Neural cell (in vitro differentiated cells): Measurements from ENCODE around the gene VWC2. TPM values are rescaled to one million over a fixed set of nuclear protein-coding genes. Genes with fewer than 3 reads are reported as not detected.

Experiments used
- H2AFZ ChIP-seq: fragments of 200-600, 300-800 bp; sonication (generic), shearing (Covaris generic); 2 replicates; pipeline ENCODE4 v1.6.0; 2014; ENCODE audit warnings: low read depth, mild to moderate bottlenecking, antibody characterized with exemption, low read length, moderate library complexity
- H3F3A ChIP-seq: fragments of 200-600 bp; shearing (Covaris generic); 2 replicates; pipeline ENCODE4 v1.6.1; 2016; ENCODE audit warnings: mild to moderate bottlenecking, moderate library complexity, mixed read lengths, antibody characterized with exemption, low read length; ENCODE audit not compliant: insufficient read depth, poor library complexity, severe bottlenecking
- H3K27ac ChIP-seq: fragments of 200-600, 300-800 bp; sonication (generic), shearing (Covaris generic); 2 replicates; pipeline ENCODE4 v1.5.1; 2014; ENCODE audit warnings: mild to moderate bottlenecking, low read length, moderate library complexity
- H3K27me3 ChIP-seq: fragments of 300-800, 200-600 bp; sonication (generic), shearing (Covaris generic); 2 replicates; pipeline ENCODE4 v1.6.0; 2014; ENCODE audit warnings: mild to moderate bottlenecking, low read depth, low read length, moderate library complexity; ENCODE audit not compliant: insufficient read depth
- H3K36me3 ChIP-seq: fragments of 300-800, 200-600 bp; sonication (generic), shearing (Covaris generic); 2 replicates; pipeline ENCODE4 v1.5.1; 2014; ENCODE audit warnings: mild to moderate bottlenecking, antibody characterized with exemption, low read length, moderate library complexity; ENCODE audit not compliant: insufficient read depth
- H3K4me2 ChIP-seq: fragments of 300-800, 200-600 bp; sonication (generic), shearing (Covaris generic); 2 replicates; pipeline ENCODE4 v1.6.0; 2014; ENCODE audit warnings: mild to moderate bottlenecking, low read length
- H3K4me3 ChIP-seq: fragments of 300-800, 200-600 bp; sonication (generic), shearing (Covaris generic); 2 replicates; pipeline ENCODE4 v1.5.1; 2014; ENCODE audit warnings: mild to moderate bottlenecking, low read length, moderate library complexity
- H3K79me2 ChIP-seq: fragments of 200-600 bp; shearing (Covaris generic); replicated peaks from 2 replicates; pipeline ENCODE4 v1.6.0; 2014; ENCODE audit warnings: mild to moderate bottlenecking, low read length, moderate library complexity; ENCODE audit not compliant: insufficient read depth
- H3K9ac ChIP-seq: fragments of 300-800, 200-600 bp; sonication (generic), shearing (Covaris generic); 2 replicates; pipeline ENCODE4 v1.6.1; 2016; ENCODE audit warnings: mild to moderate bottlenecking, low read length, mixed read lengths
- H3K9me2 ChIP-seq: fragments of 200-600 bp; shearing (Covaris generic); 2 replicates; pipeline ENCODE4 v1.6.1; 2016; ENCODE audit warnings: mild to moderate bottlenecking, low read length, mixed read lengths; ENCODE audit not compliant: insufficient read depth
- H3K9me3 ChIP-seq: fragments of 200-600, 300-800 bp; sonication (generic), shearing (Covaris generic); 2 replicates; pipeline ENCODE4 v1.6.1; 2016; ENCODE audit warnings: mild to moderate bottlenecking, mixed run types, low read length, moderate library complexity, mixed read lengths
- H4K20me1 ChIP-seq: fragments of 200-600 bp; shearing (Covaris generic); 2 replicates; pipeline ENCODE4 v1.6.1; 2016; ENCODE audit warnings: mild to moderate bottlenecking, mixed run types; ENCODE audit not compliant: insufficient read depth
- CTCF ChIP-seq: fragments of 450-650 bp; IDR thresholded peaks from 2 replicates; pipeline ENCODE4 v1.5.1; 2014; ENCODE audit warnings: antibody characterized with exemption, mild to moderate bottlenecking, moderate library complexity; ENCODE audit not compliant: poor library complexity, severe bottlenecking
- EP300 ChIP-seq: fragments of 450-650 bp; conservative IDR thresholded peaks from 2 replicates; pipeline ENCODE4 v1.6.1; 2014; ENCODE audit warnings: antibody characterized with exemption, mild to moderate bottlenecking, moderate library complexity; ENCODE audit not compliant: poor library complexity, severe bottlenecking
- EZH2 ChIP-seq: fragments of 200-600, 300-800 bp; shearing (Covaris generic), sonication (generic); IDR thresholded peaks from 2 replicates; pipeline ENCODE4 v1.6.1; 2014; ENCODE audit warnings: antibody characterized with exemption, low read length, borderline replicate concordance, mild to moderate bottlenecking; ENCODE audit not compliant: insufficient read depth, poor library complexity, severe bottlenecking
- MXI1 ChIP-seq: fragments of 450-650 bp; conservative IDR thresholded peaks from 2 replicates; pipeline ENCODE4 v1.6.1; 2014; ENCODE audit warnings: antibody characterized with exemption, mild to moderate bottlenecking; ENCODE audit not compliant: poor library complexity, severe bottlenecking
- POLR2AphosphoS5 ChIP-seq: IDR thresholded peaks from 2 replicates; pipeline ENCODE4 v1.6.1; 2012
- RAD21 ChIP-seq: fragments of 450-650 bp; conservative IDR thresholded peaks from 2 replicates; pipeline ENCODE4 v1.6.1; 2014; ENCODE audit warnings: antibody characterized with exemption, mild to moderate bottlenecking, moderate library complexity
- REST ChIP-seq: IDR thresholded peaks from 2 replicates; pipeline ENCODE4 v1.6.1; 2012; ENCODE audit warnings: borderline replicate concordance
- SMC3 ChIP-seq: fragments of 450-650 bp; conservative IDR thresholded peaks from 2 replicates; pipeline ENCODE4 v1.6.1; 2014; ENCODE audit warnings: antibody characterized with exemption, mild to moderate bottlenecking, moderate library complexity; ENCODE audit not compliant: poor library complexity
- TAF1 ChIP-seq: IDR thresholded peaks from 2 replicates; pipeline ENCODE4 v1.6.1; 2012; ENCODE audit warnings: low read depth
- polyA plus RNA-seq: library from polyadenylated mRNA; depleted of rRNA; stranded (reverse); fragments of >200 nt; gene quantifications from 2 replicates; pipeline ENCODE4 v1.2.3, GENCODE V29; 2014

Gene VWC2
- polyA plus RNA-seq, 1 donor from 2014 or later, result 4.6 TPM

GRCh38 chr7:49840751-49841405 is 67.4 kb downstream of the VWC2 start:
- Histone ChIP-seq H4K20me1 (no peaks in the 10 kb centered on the region), H3K79me2 (no peaks in the 10 kb centered on the region), H3K4me2 (no peak overlapping the region), H3K9ac (no peak overlapping the region), H3K4me3 (no peak overlapping the region), H3K36me3 (no peaks in the 10 kb centered on the region), H3K27ac (no peak overlapping the region), H3K27me3 (no peaks in the 10 kb centered on the region), H3F3A (no peaks in the 10 kb centered on the region), H3K9me3 (no peaks in the 10 kb centered on the region), H2AFZ (no peak overlapping the region), H3K9me2 (no peaks in the 10 kb centered on the region)
- no peak for TF ChIP-seq REST
- no peak for TF ChIP-seq RAD21
- TF ChIP-seq SMC3, result no peak
- TF ChIP-seq MXI1, result no peak
- no peak for TF ChIP-seq TAF1
- no peak for TF ChIP-seq EZH2
- no peak for TF ChIP-seq CTCF
- no peak for TF ChIP-seq POLR2AphosphoS5
- no peak for TF ChIP-seq EP300

GRCh38 chr7:49845626-49846025 is 72.2 kb downstream of the VWC2 start:
- Histone ChIP-seq H4K20me1 (no peaks in the 10 kb centered on the region), H3K4me2 (no peak overlapping the region), H3K79me2 (no peaks in the 10 kb centered on the region), H3K36me3 (no peaks in the 10 kb centered on the region), H2AFZ (no peak overlapping the region), H3K27ac (no peak overlapping the region), H3K4me3 (no peak overlapping the region), H3K27me3 (no peaks in the 10 kb centered on the region), H3K9ac (no peak overlapping the region), H3K9me3 (no peaks in the 10 kb centered on the region), H3K9me2 (no peaks in the 10 kb centered on the region), H3F3A (no peaks in the 10 kb centered on the region)
- TF ChIP-seq TAF1, result no peak
- no peak for TF ChIP-seq EP300
- no peak for TF ChIP-seq REST
- no peak for TF ChIP-seq RAD21
- TF ChIP-seq POLR2AphosphoS5, result no peak
- TF ChIP-seq SMC3, result no peak
- TF ChIP-seq MXI1, result no peak
- no peak for TF ChIP-seq CTCF
- TF ChIP-seq EZH2, result no peak
